GM23338 (cell line): ENCODE results near the gene MITD1. TPM values are rescaled to one million over a fixed set of nuclear protein-coding genes. Genes with fewer than 3 reads are reported as not detected.

Source experiments
- ATAC-seq: fragments of 200-7000 bp; cut with Tn5 transposase; 3 replicates; pipeline ENCODE4 v1.9.1; 2020
- DNase-seq: peaks from one replicate; pipeline ENCODE4 v3.0.0-alpha.2; 2015; ENCODE audit warnings: low spot score
- H2AFZ ChIP-seq: fragments of 200-600 bp; sonication (generic); 2 replicates; pipeline ENCODE4 v1.8.0; 2016; ENCODE audit warnings: antibody characterized with exemption, mild to moderate bottlenecking, moderate library complexity
- H3F3A ChIP-seq: fragments of 200-600 bp; sonication (generic); replicated peaks from 2 replicates; pipeline ENCODE4 v1.8.0; 2017; ENCODE audit warnings: antibody characterized with exemption, mixed run types, low read depth
- H3K27ac ChIP-seq: fragments of 200-600 bp; sonication (generic); 2 replicates; pipeline ENCODE4 v1.6.1; 2016; ENCODE audit warnings: low read depth
- H3K27me3 ChIP-seq: fragments of 200-600 bp; sonication (generic); 2 replicates; pipeline ENCODE4 v1.8.0; 2016; ENCODE audit warnings: mild to moderate bottlenecking, mixed run types, moderate library complexity; ENCODE audit not compliant: insufficient read depth
- H3K36me3 ChIP-seq: fragments of 200-600 bp; sonication (generic); 2 replicates; pipeline ENCODE4 v1.8.0; 2016; ENCODE audit warnings: mild to moderate bottlenecking; ENCODE audit not compliant: insufficient read depth
- H3K4me1 ChIP-seq: fragments of 200-600 bp; sonication (generic); 2 replicates; pipeline ENCODE4 v1.8.0; 2016; ENCODE audit warnings: mild to moderate bottlenecking, moderate library complexity; ENCODE audit not compliant: insufficient read depth
- H3K4me2 ChIP-seq: fragments of 200-600 bp; sonication (generic); 2 replicates; pipeline ENCODE4 v1.7.1; 2017; ENCODE audit warnings: mixed run types
- H3K4me3 ChIP-seq: fragments of 200-600 bp; sonication (generic); 2 replicates; pipeline ENCODE4 v1.6.1; 2016; ENCODE audit warnings: mixed run types
- H3K79me2 ChIP-seq: fragments of 200-600 bp; sonication (generic); replicated peaks from 2 replicates; pipeline ENCODE4 v1.8.0; 2017; ENCODE audit warnings: mild to moderate bottlenecking; ENCODE audit not compliant: insufficient read depth
- H3K9me2 ChIP-seq: fragments of 200-600 bp; sonication (generic); 2 replicates; pipeline ENCODE4 v1.8.0; 2017; ENCODE audit not compliant: insufficient read depth
- H4K20me1 ChIP-seq: fragments of 200-600 bp; sonication (generic); replicated peaks from 2 replicates; pipeline ENCODE4 v1.8.0; 2017; ENCODE audit warnings: mild to moderate bottlenecking; ENCODE audit not compliant: insufficient read depth
- H3K27ac Mint-ChIP-seq: 2 replicates; pipeline ENCODE4 v1.8.0; 2020; ENCODE audit warnings: inconsistent platforms, mild to moderate bottlenecking, moderate library complexity, mixed read lengths
- H3K27me3 Mint-ChIP-seq: 3 replicates; pipeline ENCODE4 v1.8.0; 2022; ENCODE audit warnings: low read depth, mild to moderate bottlenecking, moderate library complexity, mixed read lengths, inconsistent platforms; ENCODE audit not compliant: insufficient read depth, poor library complexity
- H3K36me3 Mint-ChIP-seq: 3 replicates; pipeline ENCODE4 v1.8.0; 2021; ENCODE audit warnings: low read depth, mild to moderate bottlenecking, inconsistent platforms, moderate library complexity, mixed read lengths
- H3K4me1 Mint-ChIP-seq: 3 replicates; pipeline ENCODE4 v1.8.0; 2020; ENCODE audit warnings: mild to moderate bottlenecking, inconsistent platforms, mixed read lengths
- H3K4me3 Mint-ChIP-seq: 3 replicates; pipeline ENCODE4 v1.8.0; 2021; ENCODE audit warnings: moderate library complexity, mild to moderate bottlenecking, inconsistent platforms, mixed read lengths
- H3K9me3 Mint-ChIP-seq: 3 replicates; pipeline ENCODE4 v1.8.0; 2020; ENCODE audit warnings: moderate library complexity, mild to moderate bottlenecking, inconsistent platforms, mixed read lengths
- CREB1 ChIP-seq: fragments of 250-450 bp; sonication (Bioruptor Pico); IDR thresholded peaks from 2 replicates; pipeline ENCODE4 v1.5.0; 2020; ENCODE audit warnings: low read depth, mild to moderate bottlenecking, moderate library complexity
- CTCF ChIP-seq, 2 experiments: fragments of 200-600 bp in 1 of 2; sonication (generic) in 1 of 2; conservative IDR thresholded peaks; 2 replicates each; pipeline versions ENCODE4 v1.5.1 to v1.6.1; 2016 to 2017; ENCODE audit warnings: antibody characterized with exemption in 2 of 2, low read depth in 2 of 2, mild to moderate bottlenecking in 2 of 2, moderate library complexity in 1 of 2
- EZH2phosphoT487 ChIP-seq: fragments of 200-600 bp; sonication (generic); IDR thresholded peaks from one replicate; pipeline ENCODE4 v1.8.1; 2018; ENCODE audit warnings: antibody characterized with exemption; ENCODE audit not compliant: unreplicated experiment
- JUNB ChIP-seq: IDR thresholded peaks from one replicate; pipeline ENCODE4 v1.6.1; 2016; ENCODE audit warnings: antibody characterized with exemption; ENCODE audit not compliant: unreplicated experiment
- NANOG ChIP-seq: IDR thresholded peaks from 2 replicates; pipeline ENCODE4 v1.6.1; 2016; ENCODE audit warnings: antibody characterized with exemption, borderline replicate concordance
- POLR2AphosphoS5 ChIP-seq: IDR thresholded peaks from 2 replicates; pipeline ENCODE4 v1.6.1; 2016; ENCODE audit warnings: antibody characterized with exemption, low read depth
- REST ChIP-seq: IDR thresholded peaks from one replicate; pipeline ENCODE4 v1.6.1; 2018; ENCODE audit warnings: antibody characterized with exemption; ENCODE audit not compliant: unreplicated experiment
- STAT1 ChIP-seq: IDR thresholded peaks from one replicate; pipeline ENCODE4 v1.6.1; 2016; ENCODE audit warnings: antibody characterized with exemption; ENCODE audit not compliant: unreplicated experiment
- ZNF114 ChIP-seq: fragments of 250-450 bp; sonication (Bioruptor Pico); IDR thresholded peaks from 2 replicates; pipeline ENCODE4 v1.5.0; 2020; ENCODE audit warnings: mild to moderate bottlenecking, moderate library complexity
- ZNF331 ChIP-seq: fragments of 250-450 bp; sonication (Bioruptor Pico); IDR thresholded peaks from 2 replicates; pipeline ENCODE4 v1.5.0; 2020; ENCODE audit warnings: low read depth, mild to moderate bottlenecking, moderate library complexity
- ZNF462 ChIP-seq: fragments of 250-450 bp; sonication (Bioruptor Pico); IDR thresholded peaks from 2 replicates; pipeline ENCODE4 v1.5.0; 2020; ENCODE audit warnings: mild to moderate bottlenecking, moderate library complexity
- polyA plus RNA-seq: library from polyadenylated mRNA; unstranded; fragments of >200 nt; fragmentation: Nextera tagmentation; extraction: Ambion mirVana; gene quantifications from 2 replicates; pipeline ENCODE4 v1.2.1, GENCODE V29; 2016
- total RNA-seq: library from RNA; depleted of rRNA; stranded (reverse); fragments of >200 nt; shearing (Covaris generic); gene quantifications from 2 replicates; pipeline ENCODE4 v1.2.3, GENCODE V29; 2014

The MITD1 gene
- total and polyA plus RNA-seq, 2 experiments from 2014 or later, result 37.9 to 105 TPM

GRCh38 chr2:99171377-99172140 is 9.3 kb downstream of the MITD1 start:
- H3K9me2 ChIP-seq, result no peaks in the 10 kb centered on the region
- no peak overlapping the region for H2AFZ ChIP-seq
- H3K4me2 ChIP-seq, result no peak overlapping the region
- H3K27ac ChIP-seq, result no peak overlapping the region
- H4K20me1 ChIP-seq, result 0 out of 2 replicates have a peak, but pooled peaks cover 2% of the 10 kb centered on the region
- no peak overlapping the region for H3K27ac Mint-ChIP-seq
- no peak overlapping the region for H3K4me3 Mint-ChIP-seq
- no peaks in the 10 kb centered on the region for H3F3A ChIP-seq
- ATAC-seq (no peak), DNase-seq (no peak)
- H3K36me3 Mint-ChIP-seq, result peaks cover 20% of the 10 kb centered on the region; the same call in 1 of the 3 replicates
- TF ChIP-seq ZNF331 (CRISPR knock-in tag), result no peak
- no peak for TF ChIP-seq ZNF114
- TF ChIP-seq REST, result no peak
- no peak for TF ChIP-seq NANOG
- TF ChIP-seq CREB1 (CRISPR knock-in tag), result no peak
- TF ChIP-seq POLR2AphosphoS5, result no peak
- no peak for TF ChIP-seq STAT1
- TF ChIP-seq JUNB, result no peak
- TF ChIP-seq ZNF462 (CRISPR knock-in tag), result no peak
- TF ChIP-seq EZH2phosphoT487, result no peak
- TF ChIP-seq CTCF (conservative IDR thresholded peaks at IDR 0.05; ENCODE audit: low read depth in 2 of 2), result no peak
- H3K36me3 ChIP-seq, result peaks cover 12% of the 10 kb centered on the region; the same call in 1 of the 2 replicates
- no peaks in the 10 kb centered on the region for H3K4me1 ChIP-seq
- H3K4me3 ChIP-seq, result no peak overlapping the region
- H3K27me3 Mint-ChIP-seq, result peaks cover 2% of the 10 kb centered on the region
- peaks cover 5% of the 10 kb centered on the region; the same call in 1 of the 2 replicates for H3K79me2 ChIP-seq
- H3K4me1 Mint-ChIP-seq, result no peaks in the 10 kb centered on the region
- no peaks in the 10 kb centered on the region for H3K9me3 Mint-ChIP-seq
- H3K27me3 ChIP-seq, result no peaks in the 10 kb centered on the region
